IPS-18c (cell line): ENCODE data around the gene GCDH.

ENCODE experiments used
- H3K4me3 ChIP-seq: 2 replicates; pipeline ENCODE4 v1.7.0; 2013; ENCODE audit warnings: low read depth, mild to moderate bottlenecking, low read length, moderate library complexity; ENCODE audit not compliant: insufficient read depth
- H3K9me3 ChIP-seq: one replicate; pipeline ENCODE4 v1.6.1; 2013; ENCODE audit warnings: mild to moderate bottlenecking, low read length, moderate library complexity; ENCODE audit not compliant: control insufficient read depth, insufficient read depth

The GCDH gene

DNA sequence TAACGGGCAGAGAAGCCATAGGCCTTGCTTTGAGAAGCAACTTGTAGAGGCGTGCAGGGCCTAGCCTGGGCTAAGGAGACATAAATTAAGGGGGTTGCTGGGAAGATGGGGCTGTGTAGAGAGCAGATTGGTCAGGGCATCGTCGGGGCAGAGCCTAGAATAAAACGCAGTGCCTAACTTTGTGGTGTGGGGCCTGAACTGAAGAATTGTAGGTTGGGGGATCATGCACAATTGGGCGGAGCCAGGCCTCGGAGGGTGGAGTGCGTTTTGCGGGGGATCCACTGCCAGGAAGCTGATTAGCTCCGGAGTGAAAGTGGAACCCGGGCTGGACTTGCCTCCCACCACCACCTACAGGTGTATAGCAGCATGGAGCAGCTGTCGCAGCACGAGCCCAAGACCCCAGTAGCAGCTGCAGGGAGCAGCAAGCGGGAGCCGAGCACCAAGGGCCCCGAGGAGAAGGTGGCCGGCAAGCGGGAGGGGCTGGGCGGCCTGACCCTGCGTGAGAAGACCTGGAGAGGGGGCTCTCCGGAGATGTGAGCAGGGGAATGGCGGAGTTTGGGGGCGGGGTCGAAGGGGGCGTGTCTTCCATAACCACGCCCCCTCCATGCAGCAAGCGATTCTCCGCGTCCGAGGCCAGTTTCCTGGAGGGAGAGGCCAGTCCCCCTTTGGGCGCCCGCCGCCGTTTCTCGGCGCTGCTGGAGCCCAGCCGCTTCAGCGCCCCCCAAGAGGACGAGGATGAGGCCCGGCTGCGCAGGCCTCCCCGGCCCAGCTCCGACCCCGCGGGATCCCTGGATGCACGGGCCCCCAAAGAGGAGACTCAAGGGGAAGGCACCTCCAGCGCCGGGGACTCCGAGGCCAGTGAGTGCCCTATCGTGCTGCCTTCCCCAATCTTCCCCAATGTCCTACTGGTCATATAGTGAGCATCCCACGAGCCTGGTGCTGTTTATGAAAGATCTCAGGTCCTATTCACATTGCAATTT is 23.6 kb upstream of the GCDH start:
- Histone ChIP-seq H3K9me3 (no peaks in the 10 kb centered on the region), H3K4me3 (peak overlapping the region; percentile 64)

DNA sequence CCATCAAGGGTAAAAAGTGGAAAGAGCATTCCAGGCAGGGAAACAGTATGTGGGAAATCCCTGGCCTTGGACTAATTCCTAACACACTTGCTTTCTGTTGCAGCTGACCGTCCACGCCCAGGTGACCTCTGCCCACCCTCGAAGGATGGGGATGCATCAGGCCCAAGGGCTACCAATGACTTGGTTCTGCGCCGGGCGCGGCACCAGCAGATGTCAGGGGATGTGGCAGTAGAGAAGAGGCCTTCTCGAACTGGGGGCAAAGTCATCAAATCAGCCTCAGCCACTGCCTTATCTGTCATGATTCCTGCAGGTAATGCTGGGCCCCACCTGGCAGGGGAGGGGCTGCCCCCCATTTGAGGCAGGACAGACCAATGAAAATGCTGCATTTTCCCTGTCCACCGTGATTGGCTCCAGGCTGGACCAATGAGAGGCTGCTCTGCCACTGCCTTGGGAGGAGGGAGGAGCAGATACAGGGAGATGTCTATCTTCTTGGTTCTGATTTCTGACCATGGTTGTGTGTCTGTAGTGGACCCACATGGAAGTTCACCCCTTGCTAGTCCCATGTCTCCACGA is 22.3 kb upstream of the GCDH start:
- H3K9me3 ChIP-seq, result peaks cover 2% of the 10 kb centered on the region
- no peak overlapping the region for H3K4me3 ChIP-seq

DNA sequence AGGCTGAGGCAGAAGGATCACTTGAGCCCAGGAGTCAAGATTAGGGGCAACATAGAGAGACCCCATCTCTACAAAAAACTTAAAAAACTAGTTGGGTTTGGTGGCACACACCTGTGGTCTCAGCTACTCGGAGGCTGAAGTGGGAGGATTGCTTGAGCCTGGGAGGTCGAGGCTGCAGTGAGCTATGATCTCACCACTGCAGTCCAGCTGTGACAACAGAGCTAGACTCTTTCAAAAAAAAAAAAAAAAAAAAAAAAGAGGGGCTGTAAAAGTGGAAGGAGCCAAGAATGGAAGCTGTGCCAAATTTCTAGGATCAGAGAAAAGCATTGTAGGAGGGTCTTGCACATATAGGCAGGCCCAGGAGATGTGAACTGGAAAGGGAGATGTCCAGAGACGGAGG is 19.3 kb upstream of the GCDH start:
- Histone ChIP-seq H3K9me3 (peaks cover 2% of the 10 kb centered on the region), H3K4me3 (no peak overlapping the region)

- peaks cover 2% of the 10 kb centered on the region for H3K9me3 ChIP-seq
- no peak overlapping the region for H3K4me3 ChIP-seq
These were observed 18.7 kb upstream of the GCDH start for GRCh38 chr19:12872255-12872654.

DNA sequence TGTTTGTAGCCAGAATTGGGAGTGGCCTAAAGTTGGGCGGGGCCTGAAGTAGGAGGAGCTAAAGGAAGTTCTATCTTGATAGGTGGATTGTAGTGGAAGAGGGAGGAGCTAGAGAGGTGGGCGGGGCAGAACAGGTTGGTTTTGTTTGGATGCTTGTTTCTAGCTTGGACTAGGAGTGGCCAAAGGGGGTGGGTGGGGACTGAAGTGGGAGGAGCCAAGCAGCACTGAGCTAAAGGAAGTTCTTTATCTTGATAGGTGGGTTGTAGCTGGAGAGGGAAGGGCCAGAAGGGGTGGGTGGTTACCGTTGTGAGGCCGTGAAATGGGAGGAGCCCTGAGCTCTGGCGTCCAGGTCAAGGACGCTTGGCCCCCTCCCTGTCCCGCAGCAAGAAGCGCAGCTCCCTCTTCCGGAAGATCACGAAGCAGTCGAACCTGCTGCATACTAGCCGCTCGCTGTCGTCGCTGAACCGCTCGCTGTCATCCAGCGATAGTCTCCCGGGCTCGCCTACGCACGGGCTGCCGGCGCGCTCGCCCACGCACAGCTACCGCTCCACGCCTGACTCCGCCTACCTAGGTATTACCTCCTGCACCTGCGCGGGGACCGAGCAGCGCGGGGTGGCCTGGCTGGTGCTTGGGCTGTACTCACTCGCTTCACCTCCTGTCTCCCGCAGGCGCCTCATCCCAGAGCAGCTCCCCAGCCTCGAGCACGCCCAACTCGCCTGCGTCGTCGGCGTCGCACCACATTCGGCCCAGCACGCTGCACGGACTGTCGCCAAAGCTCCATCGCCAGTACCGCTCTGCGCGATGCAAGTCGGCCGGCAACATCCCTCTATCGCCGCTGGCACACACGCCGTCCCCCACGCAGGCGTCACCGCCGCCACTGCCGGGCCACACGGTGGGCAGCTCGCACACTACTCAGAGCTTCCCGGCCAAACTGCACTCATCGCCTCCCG is 17.7 kb upstream of the GCDH start:
- Histone ChIP-seq H3K9me3 (peaks cover 2% of the 10 kb centered on the region), H3K4me3 (no peak overlapping the region)

- Histone ChIP-seq H3K9me3 (peaks cover 2% of the 10 kb centered on the region), H3K4me3 (no peak overlapping the region)
These were observed 16.8 kb upstream of the GCDH start for GRCh38 chr19:12873891-12874745.

GRCh38 chr19:12875086-12875485 is 15.9 kb upstream of the GCDH start:
- peaks cover 2% of the 10 kb centered on the region for H3K9me3 ChIP-seq
- H3K4me3 ChIP-seq, result no peak overlapping the region

GRCh38 chr19:12880551-12881171 is 10.3 kb upstream of the GCDH start:
- Histone ChIP-seq H3K4me3 (peak overlapping the region; percentile 94), H3K9me3 (peaks cover 4% of the 10 kb centered on the region)

DNA sequence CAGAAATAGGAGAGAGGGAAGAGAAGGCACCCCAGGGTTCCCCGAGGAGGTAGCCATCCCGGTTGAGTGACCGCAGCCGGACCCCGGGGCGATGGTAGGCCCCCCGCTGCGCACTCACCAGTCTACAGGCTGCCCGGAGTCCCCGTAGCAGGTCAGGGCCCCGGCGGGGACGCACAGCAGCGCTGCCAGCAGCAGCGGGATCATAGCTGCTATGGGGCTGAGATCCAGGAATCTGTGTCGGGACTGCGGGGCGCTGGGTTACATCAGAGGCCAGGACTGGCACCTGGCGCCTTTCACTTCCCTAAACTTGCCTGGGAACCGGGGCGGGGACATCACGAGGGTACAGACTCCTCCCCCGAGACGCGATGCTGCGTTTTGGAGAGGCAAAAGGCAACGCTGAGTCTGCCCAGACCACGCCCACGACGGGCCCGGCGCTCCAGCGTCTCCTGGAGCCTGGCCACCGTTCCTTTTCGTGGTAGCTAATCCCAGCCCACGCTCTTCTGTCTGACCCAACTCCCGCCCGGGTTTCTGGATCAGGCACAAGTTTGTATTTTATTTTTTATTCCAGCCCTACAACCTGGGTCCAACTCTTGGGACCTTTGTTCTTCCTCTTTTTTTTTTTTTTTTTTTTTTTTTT is 9.7 kb upstream of the GCDH start, which contains the start of gene DNASE2:
TSS of gene DNASE2 (minus strand) at position 278 of the 637 bp plus-strand sequence. CDS start at position 204, 74 bp downstream.
- Histone ChIP-seq H3K9me3 (peaks cover 4% of the 10 kb centered on the region), H3K4me3 (peak within 1 kb of the TSS; percentile 94)

DNA sequence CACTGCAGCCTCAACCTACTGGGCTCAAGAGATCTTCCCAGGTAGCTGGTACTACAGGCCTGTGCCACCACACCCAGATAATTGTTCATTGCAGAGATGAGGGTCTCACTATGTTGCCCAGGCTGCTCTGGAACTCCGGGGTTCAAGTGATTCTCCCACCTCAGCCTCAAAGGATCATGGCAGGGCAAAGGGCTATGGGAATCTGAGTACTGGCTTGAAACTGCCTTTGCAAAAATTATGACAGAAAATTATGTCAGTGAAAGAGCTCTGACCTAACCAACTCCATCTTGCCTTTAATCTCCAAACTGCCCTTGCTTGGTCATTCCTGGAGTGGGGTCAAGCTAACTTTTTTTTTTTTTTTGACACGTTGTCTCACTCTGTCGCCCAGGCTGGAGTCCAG is 8.4 kb upstream of the GCDH start:
- no peak overlapping the region for H3K4me3 ChIP-seq
- H3K9me3 ChIP-seq, result peaks cover 4% of the 10 kb centered on the region

DNA sequence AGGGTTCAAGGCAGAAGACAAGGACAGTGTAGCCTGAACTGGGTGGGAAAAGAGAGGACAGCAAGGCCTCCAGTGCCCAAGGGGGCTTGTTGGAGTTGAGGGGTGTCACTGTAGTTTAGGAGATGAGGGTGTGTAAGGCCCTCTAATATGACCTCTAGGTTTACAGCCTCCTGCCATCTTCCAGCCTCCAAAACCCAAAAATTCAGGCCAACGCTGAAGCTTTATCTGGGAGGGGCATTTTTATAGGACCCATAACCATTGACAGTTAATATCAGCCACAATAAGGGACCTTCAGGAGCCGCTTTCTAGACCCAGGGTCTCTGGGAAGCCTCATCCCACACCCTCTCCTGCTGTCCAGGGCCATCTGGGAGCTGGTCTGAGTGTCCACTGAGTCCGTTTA is 6.8 kb upstream of the GCDH start:
- H3K9me3 ChIP-seq, result peaks cover 4% of the 10 kb centered on the region

GRCh38 chr19:12884627-12884925 is 6.4 kb upstream of the GCDH start:
- Histone ChIP-seq H3K9me3 (peaks cover 4% of the 10 kb centered on the region), H3K4me3 (peak overlapping the region; percentile 74)

More for the DNA sequence above, 6.8 kb upstream of the GCDH start:
- H3K4me3 ChIP-seq, result peak overlapping the region; percentile 74; the same call in 1 of the 2 replicates

GRCh38 chr19:12884926-12885748 is 5.8 kb upstream of the GCDH start:
- Histone ChIP-seq H3K4me3 (peak overlapping the region; percentile 74), H3K9me3 (peaks cover 4% of the 10 kb centered on the region)

DNA sequence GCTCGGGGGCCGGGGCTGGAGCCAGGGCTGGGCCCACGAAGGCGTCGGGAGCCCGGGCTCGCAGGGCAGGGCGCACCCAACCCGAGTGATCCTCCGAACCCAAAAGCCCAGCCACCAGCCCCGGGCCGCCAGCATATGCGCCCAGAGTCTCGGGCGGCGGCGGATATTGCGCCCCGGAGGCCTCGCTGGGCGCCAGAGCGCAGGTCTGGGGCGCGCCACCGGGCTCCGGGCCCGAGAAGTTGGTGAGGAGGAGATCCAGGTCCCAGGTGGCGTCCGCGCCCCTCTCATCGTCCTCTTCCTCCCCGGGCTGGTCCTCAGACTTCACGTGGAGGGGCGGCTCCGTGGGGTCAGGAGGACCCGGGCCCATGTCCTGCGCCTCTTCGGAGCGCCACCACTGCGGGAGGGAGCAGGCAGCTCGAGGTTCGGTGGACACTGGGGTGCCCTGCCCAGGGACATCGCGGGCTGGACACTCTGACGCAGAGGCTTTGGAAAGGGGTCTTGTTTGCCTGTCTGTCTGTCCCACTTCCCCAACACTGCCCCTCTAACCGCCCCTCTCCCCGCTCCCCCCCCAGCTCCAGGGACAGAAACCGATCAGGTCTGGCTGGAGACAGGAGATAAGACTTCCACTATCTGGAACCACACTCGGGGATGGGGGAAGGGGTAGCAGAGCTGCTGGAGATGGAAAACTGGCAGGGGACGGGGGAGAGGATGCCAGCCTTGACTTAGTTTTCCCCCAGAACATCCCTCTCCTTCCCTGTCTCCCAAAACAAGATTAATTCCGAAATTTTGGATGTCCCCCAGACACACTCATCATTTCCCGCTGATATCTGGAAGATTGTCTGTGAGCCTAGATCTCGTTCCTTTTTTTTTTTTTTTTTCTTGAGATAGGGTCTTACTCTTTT is 5.0 kb upstream of the GCDH start:
- Histone ChIP-seq H3K4me3 (peak overlapping the region; percentile 74), H3K9me3 (peaks cover 4% of the 10 kb centered on the region)
